HG03103 (cell line): Measurements from ENCODE around the gene NIP7.

Experiments
- ATAC-seq: cut with Tn5 transposase; IDR thresholded peaks from one replicate; pipeline ENCODE4 v1.9.1; 2021; ENCODE audit warnings: low read depth; ENCODE audit not compliant: unreplicated experiment

NIP7 gene

GRCh38 chr16:69318177-69318910 is 21.2 kb upstream of the NIP7 start:
- ATAC-seq = no peak

- ATAC-seq = no peak
These were observed 20.7 kb upstream of the NIP7 start for GRCh38 chr16:69318911-69319289.

GRCh38 chr16:69319381-69319780 is 20.2 kb upstream of the NIP7 start:
- no peak for ATAC-seq

GRCh38 chr16:69319826-69320739 is 19.5 kb upstream of the NIP7 start:
- no peak for ATAC-seq

GRCh38 chr16:69320740-69321073 is 18.9 kb upstream of the NIP7 start:
- ATAC-seq = no peak

- ATAC-seq = no peak
These were observed 18.5 kb upstream of the NIP7 start for GRCh38 chr16:69321080-69321479.

- no peak for ATAC-seq
These were observed 17.2 kb upstream of the NIP7 start for GRCh38 chr16:69322343-69322742.

GRCh38 chr16:69323415-69323814 is 16.2 kb upstream of the NIP7 start:
- no peak for ATAC-seq

- no peak for ATAC-seq
These were observed 15.5 kb upstream of the NIP7 start for GRCh38 chr16:69324013-69324531.

GRCh38 chr16:69324585-69325253 is 14.9 kb upstream of the NIP7 start:
- ATAC-seq = no peak

GRCh38 chr16:69325784-69326171 is 13.8 kb upstream of the NIP7 start:
- ATAC-seq = no peak

- ATAC-seq = no peak
These were observed 13.2 kb upstream of the NIP7 start for GRCh38 chr16:69326172-69326873.

GRCh38 chr16:69327585-69328310 is 11.8 kb upstream of the NIP7 start:
- ATAC-seq = no peak

GRCh38 chr16:69328854-69329316 is 10.7 kb upstream of the NIP7 start:
- no peak for ATAC-seq

GRCh38 chr16:69329369-69330285 is 9.9 kb upstream of the NIP7 start:
- peak; percentile 23 for ATAC-seq

GRCh38 chr16:69330286-69331109 is 9.1 kb upstream of the NIP7 start, which contains the start of gene PDF:
PDF (minus strand) TSS chr16:69330588; CDS start chr16:69330570, 18 bp downstream.
- ATAC-seq = peak; percentile 87

GRCh38 chr16:69334696-69335095 is 4.9 kb upstream of the NIP7 start:
- ATAC-seq = no peak
